ENCODE results near the gene BRIP1. TPM values are rescaled to one million over a fixed set of nuclear protein-coding genes. Genes with fewer than 3 reads are reported as not detected.
"Not testable (repeated sequence)": the region's sequence is repeated elsewhere in the genome, so short reads cannot be mapped to it uniquely, and the experiment has no call there.

The BRIP1 gene
- total RNA-seq, 2 experiments from 2014 or later = 12.0 to 12.9 TPM

DNA sequence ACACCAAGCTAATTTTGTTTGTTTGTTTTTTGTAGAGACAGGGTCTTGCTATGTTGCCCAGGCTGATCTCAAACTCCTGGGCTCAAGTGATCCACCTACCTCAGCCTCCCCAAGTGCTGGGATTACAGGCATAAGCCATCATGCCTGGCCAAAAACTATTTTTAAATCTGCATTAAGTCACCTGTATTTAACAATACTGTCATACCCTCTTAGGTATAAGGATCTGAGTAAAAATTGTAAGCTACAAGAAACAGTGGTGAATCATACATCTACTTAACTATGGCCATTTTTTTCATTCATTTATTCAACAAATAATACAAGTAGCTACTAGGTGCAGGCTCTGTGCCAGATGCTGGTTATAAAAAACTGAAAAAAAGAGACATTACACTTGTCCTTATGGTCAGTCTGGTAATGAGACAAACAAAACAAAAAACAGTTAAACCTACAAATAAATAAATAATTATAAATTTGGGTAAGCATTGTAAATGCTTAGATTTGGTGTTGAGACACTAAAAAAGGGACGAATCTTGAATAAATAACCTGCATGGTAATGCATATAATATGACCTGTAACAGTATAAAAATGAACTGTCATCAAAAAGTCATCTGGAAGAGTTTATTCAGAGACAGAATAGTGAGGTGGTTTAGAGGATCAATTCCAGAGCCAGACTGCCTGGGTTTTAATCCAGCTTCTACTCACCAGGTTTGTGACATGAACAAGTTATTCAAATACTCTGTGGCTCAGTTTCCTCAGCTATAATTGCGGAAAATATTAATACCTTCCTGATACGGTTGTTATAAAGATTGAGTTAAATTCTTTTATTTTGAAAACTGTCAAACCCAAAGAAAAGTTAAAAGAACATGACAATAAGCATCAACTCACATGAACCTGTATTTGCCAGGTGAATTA, 26.8 kb downstream of the BRIP1 start:
- H3K4me3 Mint-ChIP-seq = no peak overlapping the region
- H3K36me3 Mint-ChIP-seq (ENCODE audit: low read depth) = peaks cover 3% of the 10 kb centered on the region
- H3K27me3 Mint-ChIP-seq (ENCODE audit: low read depth) = no peaks in the 10 kb centered on the region
- no peak for DNase-seq
- no peaks in the 10 kb centered on the region for H3K4me1 Mint-ChIP-seq (ENCODE audit: low read depth)
- H3K9me3 Mint-ChIP-seq = no peaks in the 10 kb centered on the region
- no peak overlapping the region for H3K27ac Mint-ChIP-seq
- intact Hi-C loops (cut with micrococcal nuclease) = loop anchor here (1.0 to 2.0 kb wide), 3 partner anchors 200 to 424 kb away; no protein-coding TSS in a partner anchor
- CTCF ChIA-PET = interaction anchor here (0.6 to 1.3 kb wide), 9 partner anchors 9 to 424 kb away, joined by 3 to 5 read pairs (median 3); no protein-coding TSS in a partner anchor

DNA sequence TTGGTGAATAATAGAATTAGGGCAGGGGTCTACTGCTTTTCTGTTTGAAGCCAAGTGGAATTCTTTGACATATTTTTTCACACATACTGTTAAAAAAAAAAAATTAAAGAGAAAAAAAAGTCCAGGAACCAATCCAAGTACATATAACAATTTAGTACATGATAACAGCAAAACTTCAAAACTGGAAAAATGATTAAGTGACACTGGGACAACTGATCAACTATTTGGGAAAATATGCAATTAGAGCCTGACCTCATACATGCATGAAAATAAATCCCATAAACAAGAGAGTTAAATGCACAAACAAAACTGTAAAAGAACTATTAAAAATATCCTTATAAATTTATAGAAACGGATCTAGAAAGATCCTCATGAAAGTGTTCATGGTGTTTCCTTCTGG, 27.7 kb downstream of the BRIP1 start:
- Mint-ChIP-seq H3K4me1 (ENCODE audit: low read depth) (no peaks in the 10 kb centered on the region), H3K9me3 (no peaks in the 10 kb centered on the region), H3K36me3 (ENCODE audit: low read depth) (no peaks in the 10 kb centered on the region), H3K4me3 (no peak overlapping the region), H3K27ac (no peak overlapping the region), H3K27me3 (ENCODE audit: low read depth) (no peaks in the 10 kb centered on the region)
- CTCF ChIA-PET = interaction anchor here (0.9 to 1.3 kb wide), 2 partner anchors 10 to 423 kb away, joined by 3 to 4 read pairs; no protein-coding TSS in a partner anchor
- intact Hi-C loops (cut with micrococcal nuclease) = loop anchor here (2.0 kb wide), 1 partner anchor 423 kb away; no protein-coding TSS in a partner anchor
- DNase-seq = no peak

DNA sequence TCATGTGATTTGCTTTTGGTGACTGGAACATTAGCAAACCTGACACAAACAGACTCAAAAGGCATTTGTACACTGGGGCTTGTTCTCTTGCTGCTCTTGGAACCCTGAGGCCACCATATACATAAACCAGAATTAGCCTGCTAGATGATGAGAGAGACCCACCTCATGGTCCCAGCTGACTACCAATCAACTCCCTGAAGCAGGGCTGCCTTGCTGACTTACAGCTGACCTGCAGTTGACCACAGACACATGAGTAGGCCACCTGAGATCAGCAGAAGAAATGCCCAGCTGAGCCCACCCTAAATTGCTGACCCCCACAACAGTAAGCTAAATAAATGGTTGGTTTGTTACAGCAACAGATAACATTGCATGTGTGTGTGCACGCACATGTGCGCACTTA, 28.7 kb downstream of the BRIP1 start:
- Mint-ChIP-seq H3K9me3 (no peaks in the 10 kb centered on the region), H3K4me1 (ENCODE audit: low read depth) (no peaks in the 10 kb centered on the region), H3K27me3 (ENCODE audit: low read depth) (no peaks in the 10 kb centered on the region), H3K36me3 (ENCODE audit: low read depth) (no peaks in the 10 kb centered on the region), H3K27ac (no peak overlapping the region), H3K4me3 (no peak overlapping the region)
- intact Hi-C loops (cut with micrococcal nuclease) = no loop called here
- CTCF ChIA-PET = interaction anchor here (0.6 to 1.7 kb wide), 2 partner anchors 10 to 226 kb away, joined by 5 to 6 read pairs; no protein-coding TSS in a partner anchor
- DNase-seq = no peak

DNA sequence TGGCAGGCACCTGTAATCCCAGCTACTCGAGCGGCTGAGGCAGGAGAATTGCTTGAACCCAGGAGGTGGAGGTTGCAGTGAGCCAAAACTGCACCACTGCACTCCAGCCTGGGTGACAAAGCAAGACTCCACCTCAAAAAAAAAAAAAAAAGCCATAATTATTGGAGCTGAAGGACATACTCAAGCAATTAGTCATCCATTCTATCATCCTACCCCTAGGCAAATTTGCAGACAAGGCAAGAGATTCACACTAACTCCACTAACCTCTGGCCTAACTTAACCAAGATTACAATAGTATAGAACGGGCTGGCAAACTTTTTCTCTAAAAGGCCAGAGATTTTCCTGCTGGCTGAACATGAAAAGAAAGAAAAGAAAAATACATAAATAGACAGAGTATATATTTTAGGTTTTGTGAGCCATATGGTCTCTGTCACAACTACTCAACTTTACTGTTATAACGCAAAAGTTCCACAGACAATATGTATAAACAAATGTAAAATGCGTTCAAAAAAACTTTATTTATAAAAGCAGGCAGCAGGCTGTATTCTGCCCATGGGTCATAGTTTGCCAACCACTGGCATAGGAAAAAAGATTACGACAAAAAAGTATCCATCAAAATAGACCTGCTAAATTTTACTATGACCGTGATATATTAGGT, 29.7 kb downstream of the BRIP1 start:
- Mint-ChIP-seq H3K36me3 (ENCODE audit: low read depth) (no peaks in the 10 kb centered on the region), H3K4me3 (no peak overlapping the region), H3K9me3 (no peaks in the 10 kb centered on the region), H3K27ac (no peak overlapping the region), H3K27me3 (ENCODE audit: low read depth) (no peaks in the 10 kb centered on the region), H3K4me1 (ENCODE audit: low read depth) (no peaks in the 10 kb centered on the region)
- intact Hi-C loops (cut with micrococcal nuclease) = no loop called here
- CTCF ChIA-PET = interaction anchor here (0.6 to 1.7 kb wide), 2 partner anchors 11 to 227 kb away, joined by 5 to 6 read pairs; no protein-coding TSS in a partner anchor
- DNase-seq = no peak

DNA sequence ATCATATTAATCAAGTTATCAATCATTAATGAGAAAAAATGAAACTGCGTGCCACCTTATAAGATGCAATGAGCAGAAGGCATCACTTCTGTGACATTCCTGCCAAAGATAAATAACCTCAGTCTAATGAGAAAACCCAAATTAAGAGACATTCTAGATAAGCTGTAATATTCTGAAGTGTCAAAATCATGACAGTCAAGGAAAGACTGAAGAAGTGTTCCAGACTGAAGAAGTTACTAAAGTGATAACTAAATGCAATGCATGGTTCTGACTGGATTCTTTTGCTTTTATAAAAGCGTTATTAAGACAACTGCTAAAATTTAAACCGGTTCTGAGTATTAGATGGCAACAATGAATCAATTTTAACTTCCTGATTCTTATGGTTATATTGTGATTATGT, 30.9 kb downstream of the BRIP1 start:
- H3K27me3 Mint-ChIP-seq (ENCODE audit: low read depth) = no peaks in the 10 kb centered on the region
- H3K36me3 Mint-ChIP-seq (ENCODE audit: low read depth) = peaks cover 5% of the 10 kb centered on the region
- no peak overlapping the region for H3K4me3 Mint-ChIP-seq
- DNase-seq = no peak
- no peak overlapping the region for H3K27ac Mint-ChIP-seq
- CTCF ChIA-PET = no interaction called here
- intact Hi-C loops (cut with micrococcal nuclease) = no loop called here
- H3K9me3 Mint-ChIP-seq = peaks cover 1% of the 10 kb centered on the region
- no peaks in the 10 kb centered on the region for H3K4me1 Mint-ChIP-seq (ENCODE audit: low read depth)

DNA sequence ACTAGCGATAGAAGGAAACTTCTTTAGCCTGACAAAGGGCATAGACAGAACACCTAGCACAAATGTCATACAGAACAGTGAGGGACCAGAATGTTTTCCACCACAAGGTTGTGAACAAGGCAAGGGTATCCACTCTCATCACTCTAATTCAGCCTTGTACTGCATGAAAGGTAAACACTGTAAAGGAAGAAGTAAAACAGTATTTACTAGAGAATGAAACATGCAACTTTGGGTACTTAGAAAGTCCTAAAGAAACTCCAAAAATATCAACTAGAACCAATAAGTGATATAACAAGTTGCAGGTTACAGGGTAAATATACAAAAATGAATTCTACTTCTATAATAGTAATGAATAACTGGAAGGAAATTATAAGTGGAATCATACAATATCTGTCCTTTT, 32.2 kb downstream of the BRIP1 start:
- H3K36me3 Mint-ChIP-seq (ENCODE audit: low read depth) = peaks cover 11% of the 10 kb centered on the region
- peaks cover 4% of the 10 kb centered on the region for H3K9me3 Mint-ChIP-seq
- no peaks in the 10 kb centered on the region for H3K27me3 Mint-ChIP-seq (ENCODE audit: low read depth)
- H3K4me3 Mint-ChIP-seq = no peak overlapping the region
- no peak for DNase-seq
- no peak overlapping the region for H3K27ac Mint-ChIP-seq
- CTCF ChIA-PET = no interaction called here
- no peaks in the 10 kb centered on the region for H3K4me1 Mint-ChIP-seq (ENCODE audit: low read depth)
- intact Hi-C loops (cut with micrococcal nuclease) = no loop called here

DNA sequence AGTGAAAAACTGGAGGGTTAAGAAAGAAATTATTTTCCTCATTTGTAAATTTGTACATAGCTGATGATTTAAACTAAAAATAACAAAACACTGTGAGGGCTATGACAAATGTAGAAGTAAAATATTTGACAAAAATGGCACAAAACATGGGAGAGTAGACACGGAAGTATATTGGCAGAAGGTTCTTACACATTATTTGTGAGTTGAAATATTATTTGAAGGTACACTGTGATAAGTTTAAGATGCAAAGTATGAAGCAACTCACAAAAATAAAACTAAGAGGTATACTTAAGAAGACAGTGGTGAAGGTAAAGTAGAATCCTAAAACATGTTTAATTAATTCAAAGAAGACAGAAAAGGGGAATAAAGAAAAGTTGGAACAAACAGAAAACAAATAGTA, 34.6 kb downstream of the BRIP1 start:
- CTCF ChIA-PET = no interaction called here
- Mint-ChIP-seq H3K4me1 (ENCODE audit: low read depth) (no peaks in the 10 kb centered on the region), H3K27ac (no peak overlapping the region), H3K9me3 (peaks cover 4% of the 10 kb centered on the region), H3K4me3 (no peak overlapping the region), H3K27me3 (ENCODE audit: low read depth) (no peaks in the 10 kb centered on the region), H3K36me3 (ENCODE audit: low read depth) (peaks cover 16% of the 10 kb centered on the region)
- no peak for DNase-seq
- intact Hi-C loops (cut with micrococcal nuclease) = no loop called here

DNA sequence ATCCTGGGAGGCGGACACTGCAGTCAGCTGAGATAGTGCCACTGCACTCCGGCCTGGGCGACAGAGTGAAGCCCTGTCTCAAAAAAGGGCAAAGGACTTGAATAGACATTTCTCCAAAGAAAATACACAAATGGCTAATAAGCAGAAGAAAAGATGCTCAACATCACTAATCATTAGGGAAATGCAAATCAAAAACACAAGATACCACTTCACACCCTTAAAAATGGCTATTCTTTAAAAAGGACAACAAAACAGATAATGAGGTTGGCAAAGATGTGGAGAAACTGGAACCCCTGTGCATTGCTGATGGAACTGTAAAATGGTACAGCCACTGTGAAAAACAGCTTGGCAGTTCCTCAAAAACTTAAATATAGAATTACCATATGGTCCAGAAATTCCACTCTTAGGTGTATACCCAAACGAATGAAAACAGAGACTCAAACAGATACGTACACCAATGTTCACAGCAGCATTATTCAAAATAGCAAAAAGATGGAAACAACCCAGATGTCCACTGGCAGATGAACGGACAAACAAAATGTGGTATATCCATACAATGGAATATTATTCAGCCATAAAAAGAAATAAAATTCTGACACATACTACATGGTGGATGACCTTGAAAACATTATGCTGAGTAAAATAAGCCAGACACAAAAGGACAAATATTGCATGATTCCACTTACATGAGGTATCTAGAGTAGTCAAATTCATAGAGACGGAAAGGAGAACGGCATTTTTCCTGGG, 35.5 kb downstream of the BRIP1 start:
- Mint-ChIP-seq H3K9me3 (peaks cover 4% of the 10 kb centered on the region), H3K36me3 (ENCODE audit: low read depth) (peaks cover 16% of the 10 kb centered on the region), H3K4me1 (ENCODE audit: low read depth) (no peaks in the 10 kb centered on the region), H3K27me3 (ENCODE audit: low read depth) (no peaks in the 10 kb centered on the region), H3K4me3 (no peak overlapping the region), H3K27ac (no peak overlapping the region)
- intact Hi-C loops (cut with micrococcal nuclease) = no loop called here
- DNase-seq = no peak
- CTCF ChIA-PET = no interaction called here

DNA sequence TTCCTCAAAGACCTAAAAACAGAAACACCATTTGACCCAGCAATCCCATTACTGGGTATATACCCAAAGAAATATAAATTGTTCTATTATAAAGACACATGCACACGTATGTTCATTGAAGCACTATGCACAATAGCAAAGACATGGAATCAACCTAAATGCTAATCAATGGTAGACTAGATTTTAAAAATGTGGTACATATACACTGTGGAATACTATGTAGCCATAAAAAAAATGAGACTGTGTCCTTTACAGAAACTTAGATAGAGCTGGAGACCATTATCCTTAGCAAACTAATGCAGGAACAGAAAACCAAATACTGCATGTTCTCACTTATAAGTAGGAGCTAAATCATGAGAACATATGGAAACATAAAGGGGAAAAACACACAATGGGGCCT, 36.5 kb downstream of the BRIP1 start:
- H3K27ac Mint-ChIP-seq; DNase-seq; H3K27me3 Mint-ChIP-seq (ENCODE audit: low read depth); H3K4me3 Mint-ChIP-seq; H3K9me3 Mint-ChIP-seq; H3K4me1 Mint-ChIP-seq (ENCODE audit: low read depth); intact Hi-C loops (cut with micrococcal nuclease); CTCF ChIA-PET: not testable (repeated sequence)
- peaks cover 17% of the 10 kb centered on the region for H3K36me3 Mint-ChIP-seq (ENCODE audit: low read depth)

DNA sequence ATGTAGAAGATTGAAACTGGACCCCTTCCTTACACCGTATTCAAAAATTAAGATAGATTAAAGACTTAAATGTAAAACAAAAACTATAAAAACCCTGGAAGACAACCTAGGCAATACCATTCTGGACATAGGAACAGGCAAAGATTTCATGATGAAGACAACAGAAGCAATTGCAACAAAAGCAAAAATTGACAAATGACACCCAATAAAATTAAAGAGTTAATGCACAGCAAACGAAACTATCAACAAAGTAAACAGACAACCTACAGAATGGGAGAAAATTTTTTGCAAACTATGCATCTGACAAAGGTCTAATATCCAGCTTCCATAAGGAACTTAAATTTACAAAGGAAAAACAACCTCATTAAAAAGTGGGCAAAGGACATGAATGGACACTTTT, 37.1 kb downstream of the BRIP1 start:
- not testable (repeated sequence) for H3K9me3 Mint-ChIP-seq

DNA sequence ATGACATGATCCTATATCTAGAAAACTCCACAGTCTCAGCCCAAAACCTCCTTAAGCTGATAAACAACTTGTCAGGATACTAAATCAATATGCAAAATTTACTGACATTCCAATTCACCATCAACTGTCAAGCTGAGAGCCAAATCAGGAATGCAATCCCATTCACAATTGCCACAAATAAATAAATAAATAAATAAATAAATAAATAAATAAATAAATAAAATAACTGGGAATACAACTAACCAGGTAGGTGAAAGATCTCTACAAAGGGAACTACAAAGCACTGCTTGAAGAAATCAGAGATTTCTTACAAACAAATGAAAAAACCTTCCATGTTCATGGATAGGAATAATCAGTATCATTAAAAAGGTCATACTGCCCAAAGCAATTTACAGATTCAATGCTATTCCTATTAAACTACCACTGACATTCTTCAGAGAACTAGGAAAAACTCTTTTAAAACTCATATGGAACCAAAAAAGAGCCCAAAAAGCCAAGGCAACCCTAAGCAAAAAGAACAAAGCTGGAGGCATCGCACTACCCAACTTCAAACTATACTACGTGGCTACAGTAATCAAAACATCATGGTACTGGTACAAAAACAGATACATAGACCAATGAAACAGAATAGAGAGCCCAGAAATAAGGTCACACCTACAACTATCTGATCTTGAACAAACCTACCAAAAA, 37.7 kb downstream of the BRIP1 start:
- no peak overlapping the region for H3K4me3 Mint-ChIP-seq
- DNase-seq = no peak
- peaks cover 24% of the 10 kb centered on the region for H3K36me3 Mint-ChIP-seq (ENCODE audit: low read depth)
- intact Hi-C loops (cut with micrococcal nuclease) = no loop called here
- H3K9me3 Mint-ChIP-seq = peaks cover 4% of the 10 kb centered on the region
- no peak overlapping the region for H3K27ac Mint-ChIP-seq
- no peaks in the 10 kb centered on the region for H3K4me1 Mint-ChIP-seq (ENCODE audit: low read depth)
- CTCF ChIA-PET = no interaction called here
- no peaks in the 10 kb centered on the region for H3K27me3 Mint-ChIP-seq (ENCODE audit: low read depth)

More for the DNA sequence above, 37.1 kb downstream of the BRIP1 start:
- CTCF ChIA-PET; H3K27ac Mint-ChIP-seq; intact Hi-C loops (cut with micrococcal nuclease); H3K4me3 Mint-ChIP-seq; H3K4me1 Mint-ChIP-seq (ENCODE audit: low read depth); H3K27me3 Mint-ChIP-seq (ENCODE audit: low read depth); DNase-seq: not testable (repeated sequence)
- H3K36me3 Mint-ChIP-seq (ENCODE audit: low read depth) = peaks cover 21% of the 10 kb centered on the region

Measured in activated naive CD4-positive, alpha-beta T cell treated with anti-CD3 and anti-CD28 coated beads for 36 hours (primary cell).